Activated CD8-positive, alpha-beta memory T cell treated with anti-CD3 and anti-CD28 coated beads for 36 hours (primary cell): Measurements from ENCODE around the gene SRSF4. TPM values are rescaled to one million over a fixed set of nuclear protein-coding genes. Genes with fewer than 3 reads are reported as not detected.
"Not testable (repeated sequence)": the region's sequence is repeated elsewhere in the genome, so short reads cannot be mapped to it uniquely, and the experiment has no call there.

Experiments used
- CTCF ChIA-PET: fragments of 350-600 bp; sonication (Branson Sonifier 250); formaldehyde crosslinking; loops from one replicate; lab custom pipeline; 2021; ENCODE audit warnings: antibody characterized with exemption; lab: Charles Lee
- POLR2A ChIA-PET: fragments of 350-600 bp; sonication (Branson Sonifier 250); formaldehyde crosslinking; loops from one replicate; lab custom pipeline; 2021; ENCODE audit warnings: antibody characterized with exemption; lab: Charles Lee
- total RNA-seq, 2 experiments: library from RNA; stranded (reverse); gene quantifications; one replicate each; pipeline ENCODE4 v1.2.3, GENCODE V29; 2021

Gene SRSF4
- total RNA-seq, 2 experiments from 2014 or later = 116 to 120 TPM

- ChIA-PET CTCF (no interaction called here), POLR2A (interaction anchor here (0.7 kb wide), 1 partner anchor 9 kb away, joined by 3 read pairs; no protein-coding TSS in a partner anchor)
These were observed 37.5 kb downstream of the SRSF4 start for GRCh38 chr1:29144178-29144577.

GRCh38 chr1:29142714-29143113 lies 39.0 kb downstream of the SRSF4 start:
- POLR2A ChIA-PET = no interaction called here
- CTCF ChIA-PET = no interaction called here

- ChIA-PET CTCF (interaction anchor here (0.7 kb wide), 1 partner anchor 22 kb away, joined by 4 read pairs; no protein-coding TSS in a partner anchor), POLR2A (no interaction called here)
These were observed 45.2 kb downstream of the SRSF4 start for GRCh38 chr1:29136391-29136915.

- POLR2A ChIA-PET = interaction anchor here (1.0 kb wide), 1 partner anchor 9 kb away, joined by 3 read pairs; no protein-coding TSS in a partner anchor
- CTCF ChIA-PET = no interaction called here
These were observed 47.0 kb downstream of the SRSF4 start for GRCh38 chr1:29134695-29135028.

- POLR2A ChIA-PET = no interaction called here
- CTCF ChIA-PET = no interaction called here
These were observed 47.6 kb downstream of the SRSF4 start for GRCh38 chr1:29133861-29134694.

GRCh38 chr1:29131056-29131455 lies 50.6 kb downstream of the SRSF4 start:
- POLR2A ChIA-PET, CTCF ChIA-PET: not testable (repeated sequence)

- POLR2A ChIA-PET = no interaction called here
- CTCF ChIA-PET = no interaction called here
These were observed 51.8 kb downstream of the SRSF4 start for GRCh38 chr1:29129916-29130315.

GRCh38 chr1:29128739-29129138 lies 53.0 kb downstream of the SRSF4 start:
- POLR2A ChIA-PET = no interaction called here
- CTCF ChIA-PET = no interaction called here

GRCh38 chr1:29126198-29126597 lies 55.5 kb downstream of the SRSF4 start:
- CTCF ChIA-PET = no interaction called here
- POLR2A ChIA-PET = no interaction called here

GRCh38 chr1:29125788-29126187 lies 55.9 kb downstream of the SRSF4 start:
- ChIA-PET POLR2A (interaction anchor here (1.8 kb wide), 1 partner anchor 56 kb away, joined by 6 read pairs; the partner anchor contains the start of gene SRSF4), CTCF (interaction anchor here (1.2 kb wide), 1 partner anchor 31 kb away, joined by 3 read pairs; no protein-coding TSS in a partner anchor)

GRCh38 chr1:29125237-29125641 lies 56.5 kb downstream of the SRSF4 start:
- POLR2A ChIA-PET = interaction anchor here (1.8 kb wide), 1 partner anchor 57 kb away, joined by 6 read pairs; the partner anchor contains the start of gene SRSF4

GRCh38 chr1:29124366-29125236 lies 57.1 kb downstream of the SRSF4 start:
- CTCF ChIA-PET = interaction anchor here (1.1 to 1.2 kb wide), 4 partner anchors 14 to 78 kb away, joined by 3 to 5 read pairs (median 4); no protein-coding TSS in a partner anchor
- POLR2A ChIA-PET = interaction anchor here (0.7 to 1.8 kb wide), 5 partner anchors 25 to 920 kb away, joined by 3 to 6 read pairs (median 3); partner anchors contain the start of gene SRSF4

More at GRCh38 chr1:29125237-29125641, 56.5 kb downstream of the SRSF4 start:
- CTCF ChIA-PET = interaction anchor here (1.2 kb wide), 2 partner anchors 13 to 32 kb away, joined by 3 to 4 read pairs; no protein-coding TSS in a partner anchor

GRCh38 chr1:29123887-29124365 lies 57.8 kb downstream of the SRSF4 start, which contains the start of gene TMEM200B:
Gene TMEM200B (minus strand): TSS chr1:29123903. CDS start chr1:29121828, 2,075 bp downstream.
- ChIA-PET POLR2A (interaction anchor here (0.7 to 1.8 kb wide), 4 partner anchors 24 to 919 kb away, joined by 3 to 6 read pairs (median 4); partner anchors contain the start of gene SRSF4), CTCF (interaction anchor here (1.1 to 1.2 kb wide), 3 partner anchors 14 to 79 kb away, joined by 4 to 5 read pairs (median 4); no protein-coding TSS in a partner anchor)

GRCh38 chr1:29123053-29123886 lies 58.4 kb downstream of the SRSF4 start:
- CTCF ChIA-PET = interaction anchor here (1.2 kb wide), 1 partner anchor 57 kb away, joined by 4 read pairs; no protein-coding TSS in a partner anchor
- POLR2A ChIA-PET = interaction anchor here (1.0 to 1.8 kb wide), 2 partner anchors 23 to 57 kb away, joined by 3 to 5 read pairs; no protein-coding TSS in a partner anchor

- CTCF ChIA-PET = no interaction called here
- POLR2A ChIA-PET = interaction anchor here (1.8 kb wide), 1 partner anchor 58 kb away, joined by 5 read pairs; no protein-coding TSS in a partner anchor
These were observed 59.0 kb downstream of the SRSF4 start for GRCh38 chr1:29122682-29123052.

GRCh38 chr1:29121936-29122681 lies 59.6 kb downstream of the SRSF4 start:
- POLR2A ChIA-PET = interaction anchor here (1.0 kb wide), 1 partner anchor 60 kb away, joined by 3 read pairs; the partner anchor contains the start of gene SRSF4
- CTCF ChIA-PET = interaction anchor here (1.2 kb wide), 1 partner anchor 241 kb away, joined by 4 read pairs; no protein-coding TSS in a partner anchor

- POLR2A ChIA-PET = interaction anchor here (1.0 kb wide), 1 partner anchor 61 kb away, joined by 3 read pairs; the partner anchor contains the start of gene SRSF4
- CTCF ChIA-PET = interaction anchor here (1.0 to 1.2 kb wide), 2 partner anchors 80 to 240 kb away, joined by 3 to 4 read pairs; no protein-coding TSS in a partner anchor
These were observed 60.2 kb downstream of the SRSF4 start for GRCh38 chr1:29121516-29121935.
